HepG2 (cell line): ENCODE measurements around the gene ADGRG1. TPM values are rescaled to one million over a fixed set of nuclear protein-coding genes. Genes with fewer than 3 reads are reported as not detected.

Experiments
- FOXC1 ChIP-seq: sonication (generic); formaldehyde crosslinking; IDR thresholded peaks from 2 replicates; pipeline ENCODE4 v1.8.0; 2022; ENCODE audit warnings: mild to moderate bottlenecking, missing genetic modification reagents, borderline replicate concordance
- FOXJ3 ChIP-seq: sonication (generic); formaldehyde crosslinking; IDR thresholded peaks from 2 replicates; pipeline ENCODE4 v1.4.0; 2020; ENCODE audit warnings: missing genetic modification reagents, mild to moderate bottlenecking, borderline replicate concordance
- FOXO1 ChIP-seq: sonication (generic); formaldehyde crosslinking; IDR thresholded peaks from 2 replicates; pipeline ENCODE4 v1.4.0; 2020; ENCODE audit warnings: missing genetic modification reagents
- GABPB1 ChIP-seq: IDR thresholded peaks from 2 replicates; pipeline ENCODE4 v1.6.1; 2016; ENCODE audit warnings: mild to moderate bottlenecking, missing genetic modification reagents, moderate library complexity, missing compliant biosample characterization
- HMG20B ChIP-seq: conservative IDR thresholded peaks from 2 replicates; pipeline ENCODE4 v1.6.1; 2016; ENCODE audit warnings: missing genetic modification reagents, missing compliant biosample characterization
- IKZF4 ChIP-seq: sonication (generic); formaldehyde crosslinking; IDR thresholded peaks from 2 replicates; pipeline ENCODE4 v1.5.1; 2020; ENCODE audit warnings: borderline replicate concordance, mild to moderate bottlenecking, low read depth, missing genetic modification reagents; ENCODE audit errors: not compliant biosample characterization
- MED1 ChIP-seq: sonication (generic); formaldehyde crosslinking; IDR thresholded peaks from 2 replicates; pipeline ENCODE4 v1.4.0; 2020; ENCODE audit warnings: missing genetic modification reagents
- MIER3 ChIP-seq: IDR thresholded peaks from 2 replicates; pipeline ENCODE4 v1.6.1; 2016; ENCODE audit warnings: missing compliant biosample characterization, borderline replicate concordance
- NONO ChIP-seq, 2 experiments: fragments of 450-650 bp in 1 of 2; sonication (generic) in 1 of 2; formaldehyde crosslinking in 1 of 2; IDR thresholded peaks in 1 of 2; conservative IDR thresholded peaks in 1 of 2; 2 replicates each; pipeline versions ENCODE4 v1.6.1 to v1.8.0; 2017 to 2022; ENCODE audit warnings: mild to moderate bottlenecking in 1 of 2, missing genetic modification reagents in 1 of 2, moderate library complexity in 1 of 2
- RFX3 ChIP-seq: IDR thresholded peaks from 2 replicates; pipeline ENCODE4 v1.6.1; 2016; ENCODE audit warnings: missing biosample characterization, missing genetic modification reagents
- SMARCC2 ChIP-seq: fragments of 450-650 bp; IDR thresholded peaks from 2 replicates; pipeline ENCODE4 v1.6.1; 2017; ENCODE audit warnings: antibody characterized with exemption, mild to moderate bottlenecking
- TEF ChIP-seq: sonication (generic); formaldehyde crosslinking; IDR thresholded peaks from 2 replicates; pipeline ENCODE4 v1.5.0; 2020; ENCODE audit warnings: missing genetic modification reagents
- ZBTB4 ChIP-seq: sonication (generic); formaldehyde crosslinking; IDR thresholded peaks from 2 replicates; pipeline ENCODE4 v1.4.0; 2020; ENCODE audit warnings: missing genetic modification reagents, mild to moderate bottlenecking, borderline replicate concordance
- ZFP41 ChIP-seq: sonication (generic); formaldehyde crosslinking; IDR thresholded peaks from 2 replicates; pipeline ENCODE4 v1.4.0; 2020; ENCODE audit warnings: mild to moderate bottlenecking, missing genetic modification reagents, borderline replicate concordance
- ZHX1 ChIP-seq: sonication (generic); formaldehyde crosslinking; IDR thresholded peaks from 2 replicates; pipeline ENCODE4 v1.8.1; 2022; ENCODE audit warnings: low read depth, mild to moderate bottlenecking, missing genetic modification reagents
- ZNF143 ChIP-seq: sonication (generic); formaldehyde crosslinking; IDR thresholded peaks from 2 replicates; pipeline ENCODE4 v1.4.0; 2020; ENCODE audit warnings: missing genetic modification reagents
- ZNF160 ChIP-seq: sonication (generic); formaldehyde crosslinking; IDR thresholded peaks from 2 replicates; pipeline ENCODE4 v1.8.0; 2022; ENCODE audit warnings: mild to moderate bottlenecking, inconsistent platforms, missing genetic modification reagents
- ZNF335 ChIP-seq: sonication (generic); formaldehyde crosslinking; IDR thresholded peaks from 2 replicates; pipeline ENCODE4 v1.4.0; 2020; ENCODE audit warnings: missing genetic modification reagents
- ZNF501 ChIP-seq: sonication (generic); formaldehyde crosslinking; IDR thresholded peaks from 2 replicates; pipeline ENCODE4 v1.5.1; 2020; ENCODE audit warnings: mild to moderate bottlenecking, moderate library complexity, missing genetic modification reagents
- ZNF589 ChIP-seq: sonication (generic); formaldehyde crosslinking; conservative IDR thresholded peaks from 2 replicates; pipeline ENCODE4 v1.8.0; 2022; ENCODE audit warnings: mild to moderate bottlenecking, moderate library complexity, missing genetic modification reagents
- ZNF672 ChIP-seq: sonication (generic); formaldehyde crosslinking; IDR thresholded peaks from 2 replicates; pipeline ENCODE4 v1.8.1; 2022; ENCODE audit warnings: missing genetic modification reagents
- ZNF780A ChIP-seq: sonication (generic); formaldehyde crosslinking; IDR thresholded peaks from 2 replicates; pipeline ENCODE4 v1.8.0; 2022; ENCODE audit warnings: mild to moderate bottlenecking, missing genetic modification reagents, moderate library complexity
- ZNF839 ChIP-seq: sonication (generic); formaldehyde crosslinking; IDR thresholded peaks from 2 replicates; pipeline ENCODE4 v1.4.0; 2020; ENCODE audit warnings: missing genetic modification reagents, mild to moderate bottlenecking, borderline replicate concordance
- polyA plus RNA-seq, 8 experiments: library from polyadenylated mRNA; depleted of rRNA in 3 of 8; stranded (reverse) in 7 of 8; unstranded in 1 of 8; fragments of >200 nt; fragmentation: Illumina TruSeq in 4 of 8; extraction: Trizol in 4 of 8; gene quantifications; 2 replicates each; pipeline versions ENCODE4 v1.2.1 to v1.2.3, GENCODE V29; 2011 to 2016; ENCODE audit warnings: low read depth in 4 of 8, missing spikeins in 1 of 8, mixed read lengths in 1 of 8; ENCODE audit not compliant: insufficient read depth in 1 of 8
- total RNA-seq, 5 experiments: library from RNA; depleted of rRNA; stranded (reverse); fragments of >200 nt; fragmentation: Illumina TruSeq; extraction: Trizol; gene quantifications; 2 replicates each; pipeline ENCODE4 v1.2.3, GENCODE V29; 2016; ENCODE audit warnings: low read depth in 1 of 5

The ADGRG1 gene
- total and polyA plus RNA-seq, 2 of the 13 experiments (the other 11 are each of a cell fraction or from before 2014, with no cell fraction given) = 2.7 to 5.9 TPM

- TF ChIP-seq FOXJ3 = no peak
- no peak for TF ChIP-seq HMG20B
- peak; percentile 94 for TF ChIP-seq ZNF143 (CRISPR knock-in tag)
- TF ChIP-seq MED1 (CRISPR knock-in tag) = no peak
- TF ChIP-seq GABPB1 (CRISPR knock-in tag) = peak; percentile 93
- peak; percentile 93 for TF ChIP-seq RFX3 (CRISPR knock-in tag)
- no peak for TF ChIP-seq FOXC1 (CRISPR knock-in tag)
- no peak for TF ChIP-seq ZNF672 (CRISPR knock-in tag)
- TF ChIP-seq ZNF501 = 0 out of 2 replicates have a peak, but pooled peaks have one; percentile 16
- no peak for TF ChIP-seq SMARCC2
- TF ChIP-seq ZNF780A (CRISPR knock-in tag) = no peak
- TF ChIP-seq ZNF589 = no peak
- TF ChIP-seq ZNF160 (CRISPR knock-in tag) = no peak
- no peak for TF ChIP-seq FOXO1 (CRISPR knock-in tag)
- no peak for TF ChIP-seq ZBTB4
- TF ChIP-seq NONO (IDR thresholded peaks at IDR 0.05) = no peak
- no peak for TF ChIP-seq NONO (CRISPR knock-in tag; conservative IDR thresholded peaks at IDR 0.05)
- TF ChIP-seq IKZF4 (CRISPR knock-in tag) = no peak
- peak; percentile 30; the same call in 1 of the 2 replicates for TF ChIP-seq MIER3 (CRISPR knock-in tag)
- TF ChIP-seq ZNF839 (CRISPR knock-in tag) = no peak
- TF ChIP-seq TEF (CRISPR knock-in tag) = no peak
- peak; percentile 94 for TF ChIP-seq ZNF335
- no peak for TF ChIP-seq ZFP41
- 0 out of 2 replicates have a peak, but pooled peaks have one; percentile 15 for TF ChIP-seq ZHX1 (CRISPR knock-in tag)
These were observed 66.6 kb downstream of the ADGRG1 start, which contains the start of gene DRC7 (continued) for GRCh38 chr16:57694725-57695679.
